A673 (cell line): ENCODE measurements around the gene GRAMD1B.

Experiments
- EZH2 ChIP-seq: fragments of 200-600 bp; sonication (generic); IDR thresholded peaks from 2 replicates; pipeline ENCODE4 v1.6.1; 2017; ENCODE audit warnings: borderline replicate concordance, low read depth, mild to moderate bottlenecking, mixed read lengths, antibody characterized with exemption, low read length; ENCODE audit not compliant: poor library complexity, severe bottlenecking
- TF ChIP-seq, protein P1 (sequence below): fragments of 300-800, 200-600 bp; sonication (generic); conservative IDR thresholded peaks from 2 replicates; pipeline ENCODE4 v1.5.1; 2017; ENCODE audit warnings: low read depth, mild to moderate bottlenecking, antibody characterized with exemption, low read length, moderate library complexity, mixed read lengths

- TF ChIP-seq, protein P1, sequence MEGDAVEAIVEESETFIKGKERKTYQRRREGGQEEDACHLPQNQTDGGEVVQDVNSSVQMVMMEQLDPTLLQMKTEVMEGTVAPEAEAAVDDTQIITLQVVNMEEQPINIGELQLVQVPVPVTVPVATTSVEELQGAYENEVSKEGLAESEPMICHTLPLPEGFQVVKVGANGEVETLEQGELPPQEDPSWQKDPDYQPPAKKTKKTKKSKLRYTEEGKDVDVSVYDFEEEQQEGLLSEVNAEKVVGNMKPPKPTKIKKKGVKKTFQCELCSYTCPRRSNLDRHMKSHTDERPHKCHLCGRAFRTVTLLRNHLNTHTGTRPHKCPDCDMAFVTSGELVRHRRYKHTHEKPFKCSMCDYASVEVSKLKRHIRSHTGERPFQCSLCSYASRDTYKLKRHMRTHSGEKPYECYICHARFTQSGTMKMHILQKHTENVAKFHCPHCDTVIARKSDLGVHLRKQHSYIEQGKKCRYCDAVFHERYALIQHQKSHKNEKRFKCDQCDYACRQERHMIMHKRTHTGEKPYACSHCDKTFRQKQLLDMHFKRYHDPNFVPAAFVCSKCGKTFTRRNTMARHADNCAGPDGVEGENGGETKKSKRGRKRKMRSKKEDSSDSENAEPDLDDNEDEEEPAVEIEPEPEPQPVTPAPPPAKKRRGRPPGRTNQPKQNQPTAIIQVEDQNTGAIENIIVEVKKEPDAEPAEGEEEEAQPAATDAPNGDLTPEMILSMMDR, result no peak
- no peak for TF ChIP-seq EZH2
Measured at GRCh38 chr11:123381817-123382554, 48.1 kb upstream of the GRAMD1B start.
